C1 segment of cervical spinal cord (tissue), 14 donors: ENCODE measurements around the gene DMBT1.

Experiments
- DNase-seq, 14 donors: peaks; one replicate each; lab custom pipeline; 2025; lab: John Stamatoyannopoulos, UW

The DMBT1 gene

DNA sequence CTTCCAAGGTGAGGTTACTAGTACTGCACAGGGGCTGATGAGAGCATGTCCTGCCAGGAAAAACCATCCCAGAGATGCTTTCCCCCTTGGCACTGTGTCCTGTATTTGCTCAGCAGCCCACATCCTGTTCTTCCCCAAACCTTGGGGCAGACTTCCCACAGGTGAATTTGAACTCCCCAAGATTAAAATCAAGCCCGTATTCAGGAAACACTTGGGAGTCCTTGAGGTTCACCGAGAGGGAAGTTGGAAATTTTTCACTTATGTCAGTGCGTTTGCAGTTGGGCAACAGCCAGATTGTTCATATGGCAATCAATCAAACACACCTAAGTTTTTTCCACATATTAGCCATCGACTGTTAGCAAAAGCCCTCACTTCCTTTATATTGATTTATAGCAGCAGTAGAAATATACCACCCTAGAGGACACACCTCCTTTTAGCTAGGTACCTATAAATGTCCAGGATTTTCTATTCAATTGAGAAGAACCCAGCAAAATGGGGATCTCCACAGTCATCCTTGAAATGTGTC is at the start of gene DMBT1:
Gene DMBT1, plus strand, starts transcription at position 476 of the 526 bp plus-strand sequence. Its CDS starts 17 bp downstream, at position 493.
- no peak for DNase-seq

DNA sequence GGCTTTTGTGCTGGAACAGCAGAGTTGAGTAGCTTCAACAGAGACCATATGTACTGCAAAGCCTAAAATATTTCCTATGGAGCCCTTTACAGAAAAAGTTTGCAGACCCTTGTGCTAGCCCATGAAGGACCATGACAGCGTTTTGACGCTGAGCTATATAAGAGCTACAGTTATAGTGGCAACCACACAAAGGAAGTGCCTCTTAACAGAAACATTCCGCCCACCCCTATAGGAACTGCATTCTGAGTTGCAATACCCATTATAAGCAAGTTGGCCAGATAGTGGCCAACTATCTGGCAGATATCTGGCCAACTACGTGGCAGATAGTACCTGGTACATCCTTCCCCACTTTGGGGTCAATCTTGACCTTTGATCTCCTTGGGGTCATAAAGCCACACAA is 47.5 kb upstream of the DMBT1 start:
- DNase-seq: no peak

DNA sequence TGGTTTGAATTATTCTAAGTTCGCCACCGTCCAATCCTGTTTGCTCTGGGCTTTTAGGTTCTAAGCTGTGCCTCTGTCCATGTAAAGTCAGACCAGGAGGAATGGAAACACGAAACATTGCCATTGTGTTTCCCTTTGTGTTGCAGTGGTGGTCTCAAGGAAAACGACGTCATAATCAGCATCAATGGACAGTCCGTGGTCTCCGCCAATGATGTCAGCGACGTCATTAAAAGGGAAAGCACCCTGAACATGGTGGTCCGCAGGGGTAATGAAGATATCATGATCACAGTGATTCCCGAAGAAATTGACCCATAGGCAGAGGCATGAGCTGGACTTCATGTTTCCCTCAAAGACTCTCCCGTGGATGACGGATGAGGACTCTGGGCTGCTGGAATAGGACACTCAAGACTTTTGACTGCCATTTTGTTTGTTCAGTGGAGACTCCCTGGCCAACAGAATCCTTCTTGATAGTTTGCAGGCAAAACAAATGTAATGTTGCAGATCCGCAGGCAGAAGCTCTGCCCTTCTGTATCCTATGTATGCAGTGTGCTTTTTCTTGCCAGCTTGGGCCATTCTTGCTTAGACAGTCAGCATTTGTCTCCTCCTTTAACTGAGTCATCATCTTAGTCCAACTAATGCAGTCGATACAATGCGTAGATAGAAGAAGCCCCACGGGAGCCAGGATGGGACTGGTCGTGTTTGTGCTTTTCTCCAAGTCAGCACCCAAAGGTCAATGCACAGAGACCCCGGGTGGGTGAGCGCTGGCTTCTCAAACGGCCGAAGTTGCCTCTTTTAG is 46.3 kb upstream of the DMBT1 start:
- DNase-seq: no peak

DNA sequence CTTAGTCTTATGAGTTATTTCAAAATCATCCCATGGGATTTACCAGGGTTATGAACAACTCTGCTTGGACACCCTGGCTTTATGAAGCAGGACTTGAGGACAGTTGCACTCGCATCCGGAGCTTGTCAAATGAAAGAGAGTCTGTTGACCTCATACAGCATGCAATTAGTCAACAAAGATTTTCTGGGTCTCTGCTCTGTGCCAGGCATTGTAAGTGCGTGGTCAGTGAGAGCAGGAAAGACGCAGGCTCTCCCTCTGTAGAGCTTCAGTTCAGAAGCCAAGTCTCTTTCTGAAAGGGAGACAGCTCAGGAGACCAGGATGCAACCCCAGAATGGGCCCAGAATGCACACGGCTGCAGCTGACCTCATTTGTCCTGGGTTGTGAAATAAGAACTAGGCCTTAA is 45.5 kb upstream of the DMBT1 start:
- DNase-seq: no peak

DNA sequence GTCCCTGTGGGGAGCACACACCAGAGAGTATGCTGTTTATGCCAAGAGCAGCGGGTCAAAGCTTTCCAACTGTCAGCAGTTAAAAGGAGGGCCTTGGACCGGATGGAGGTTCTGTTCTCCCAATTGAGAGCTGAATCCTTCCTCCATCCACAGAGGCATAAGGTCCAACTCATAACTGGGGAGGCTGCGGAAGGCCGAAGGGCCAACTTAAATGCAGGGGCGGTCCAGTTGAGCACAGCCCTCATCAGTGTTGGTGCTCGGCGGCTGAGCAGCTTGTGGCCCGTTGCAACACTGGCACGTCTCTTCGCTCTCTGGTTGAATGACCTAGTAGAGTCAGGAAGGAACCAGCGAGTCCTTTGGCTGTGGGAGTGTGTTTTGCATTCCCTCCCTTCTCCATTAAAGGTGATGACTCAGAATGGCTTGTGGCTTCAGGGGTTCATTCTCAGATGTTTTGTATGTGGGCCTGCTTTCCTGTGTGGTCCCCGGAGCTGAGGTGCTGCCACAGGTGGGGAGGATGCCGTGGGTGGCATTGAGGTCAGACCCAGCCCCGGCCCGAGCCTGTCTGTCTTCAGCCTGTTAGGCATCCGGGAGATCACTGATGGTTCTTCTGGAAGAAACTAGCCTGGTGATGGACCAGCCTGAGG is 44.8 kb upstream of the DMBT1 start:
- DNase-seq: no peak

DNA sequence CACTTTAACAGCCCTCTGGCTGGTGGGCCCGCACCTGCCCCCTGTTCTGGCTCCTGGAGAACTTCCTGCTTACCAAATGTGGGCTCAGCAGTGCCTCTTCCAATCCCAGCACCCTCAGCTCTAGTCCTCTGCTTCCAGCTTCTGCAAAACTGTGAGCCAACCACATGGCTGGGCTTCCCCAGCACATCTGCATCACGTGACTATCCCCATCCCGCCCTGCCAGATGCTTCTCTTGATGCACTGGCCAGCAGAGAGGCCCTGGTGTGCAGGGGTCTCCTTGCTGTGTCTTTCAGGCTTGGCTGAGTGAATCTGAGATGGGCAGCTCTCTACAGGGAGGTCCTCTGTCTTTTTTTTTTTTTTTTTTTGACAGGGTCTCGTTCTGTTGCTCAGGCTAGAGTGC is 43.8 kb upstream of the DMBT1 start:
- DNase-seq: no peak

DNA sequence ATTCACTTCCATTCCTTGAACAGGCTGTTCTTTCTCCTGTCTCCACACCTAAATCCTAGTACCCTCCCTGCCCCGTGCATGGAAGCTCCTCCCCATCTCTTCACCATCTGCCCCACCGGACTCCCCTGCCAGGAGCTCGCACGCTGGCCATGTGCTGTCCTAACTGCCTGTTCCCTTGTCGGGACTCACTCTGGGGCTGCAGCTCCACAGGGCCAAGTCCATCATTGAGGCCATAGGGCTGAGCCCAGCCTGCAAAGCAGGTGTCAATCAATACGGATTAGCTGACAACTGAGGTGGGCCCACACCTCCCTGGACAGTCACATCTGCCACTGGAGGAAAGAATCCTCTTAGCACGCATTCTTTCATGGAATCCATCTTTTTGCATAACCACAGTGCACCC is 41.4 kb upstream of the DMBT1 start:
- DNase-seq: no peak

DNA sequence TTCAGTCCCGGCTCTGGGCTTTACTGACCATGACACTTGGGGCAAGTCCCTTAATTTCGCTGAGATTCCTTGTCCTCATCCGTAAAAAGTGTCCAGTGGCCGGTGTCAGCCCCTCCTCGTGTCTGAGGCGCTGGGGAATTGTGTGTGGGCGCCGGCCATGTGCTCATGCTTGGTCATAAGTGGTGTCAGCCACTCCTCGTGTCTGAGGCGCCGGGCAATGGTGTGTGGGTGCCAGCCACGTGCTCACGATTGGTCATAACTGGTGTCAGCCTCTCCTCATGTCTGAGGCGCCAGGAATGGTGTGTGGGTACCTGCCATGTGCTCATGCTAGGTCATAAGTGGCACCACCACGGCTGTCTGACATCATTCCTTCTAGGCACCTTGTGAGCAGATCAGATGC is 40.7 kb upstream of the DMBT1 start:
- DNase-seq: no peak

DNA sequence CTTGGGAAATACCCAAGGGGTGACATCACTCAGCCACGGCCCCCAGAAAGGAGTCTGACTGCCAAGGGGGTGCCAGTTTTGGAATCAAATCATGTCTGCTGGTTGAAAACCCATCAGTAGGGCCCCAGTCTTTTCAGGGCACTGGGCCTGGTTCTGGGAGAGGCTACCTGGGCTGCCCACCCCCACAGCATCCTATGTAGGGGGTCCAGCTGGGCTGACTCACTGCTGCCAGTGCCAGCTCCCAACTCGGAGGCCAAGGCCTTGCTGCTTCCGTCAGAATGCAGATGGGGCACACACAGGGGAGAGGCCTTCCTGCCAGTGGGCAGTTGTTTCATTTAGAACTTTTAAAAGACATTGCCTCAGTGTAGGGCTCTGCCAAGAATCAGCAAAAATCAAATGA is 39.5 kb upstream of the DMBT1 start:
- DNase-seq: peak in 3 of 14 donors; percentile 14 to 61 (median 34)

DNA sequence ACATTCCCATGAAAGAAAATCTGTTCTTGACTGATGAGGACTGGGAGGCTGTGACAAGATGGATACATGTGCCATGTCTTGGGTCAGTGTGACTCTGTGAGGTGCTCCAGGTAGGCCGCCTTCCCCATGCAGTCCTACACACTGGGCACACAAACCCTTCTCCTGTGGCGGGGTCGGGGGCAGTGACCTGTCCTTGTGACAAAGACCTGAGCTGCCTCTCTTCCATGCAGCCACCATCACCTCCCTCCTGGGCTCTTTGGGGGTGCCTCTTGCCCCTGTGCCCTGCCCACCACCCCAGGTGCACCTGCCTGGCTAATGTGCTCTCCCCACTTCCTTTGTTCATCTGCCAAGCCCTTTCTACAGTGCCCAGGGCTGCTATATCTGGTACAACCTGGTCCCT is 35.7 kb upstream of the DMBT1 start:
- no peak for DNase-seq

DNA sequence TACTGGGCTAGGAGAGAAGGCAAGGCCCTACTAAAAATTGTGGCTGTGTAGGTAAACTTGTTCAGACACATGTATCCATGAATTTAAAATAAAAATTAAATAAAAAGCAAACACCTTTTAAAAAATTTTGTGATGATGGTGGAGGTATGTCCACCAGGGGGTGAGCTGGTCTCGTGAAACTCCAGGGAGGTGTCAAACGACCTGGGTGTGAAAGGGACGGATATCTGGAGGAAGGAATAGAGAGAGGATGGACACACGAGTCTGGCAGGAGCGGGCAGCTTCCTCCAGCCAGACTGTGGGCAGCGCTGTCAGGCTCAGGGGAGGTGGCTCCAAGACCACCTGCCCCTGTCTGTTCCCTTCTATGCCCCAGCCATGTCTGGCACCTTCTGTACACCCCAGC is 34.8 kb upstream of the DMBT1 start:
- no peak for DNase-seq

DNA sequence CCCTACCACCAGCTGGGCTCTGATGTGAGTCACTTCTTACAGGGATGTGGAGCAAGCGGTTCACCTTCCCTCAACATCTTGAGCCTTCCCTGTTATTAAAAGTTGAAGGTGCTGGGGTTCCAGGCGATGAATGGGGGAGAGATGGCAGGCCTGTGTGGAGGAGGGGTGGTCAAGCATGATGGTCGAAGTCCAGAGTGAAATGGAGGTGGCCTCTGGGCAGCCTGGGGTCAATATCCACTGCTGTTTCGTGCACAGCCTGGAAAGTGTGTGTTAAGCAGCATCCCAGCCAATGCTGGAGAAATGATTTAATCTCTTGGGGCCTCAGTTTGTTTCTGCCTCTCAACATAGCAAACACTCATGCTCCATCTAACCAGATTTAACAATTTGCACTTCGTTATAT is 33.7 kb upstream of the DMBT1 start:
- no peak for DNase-seq

DNA sequence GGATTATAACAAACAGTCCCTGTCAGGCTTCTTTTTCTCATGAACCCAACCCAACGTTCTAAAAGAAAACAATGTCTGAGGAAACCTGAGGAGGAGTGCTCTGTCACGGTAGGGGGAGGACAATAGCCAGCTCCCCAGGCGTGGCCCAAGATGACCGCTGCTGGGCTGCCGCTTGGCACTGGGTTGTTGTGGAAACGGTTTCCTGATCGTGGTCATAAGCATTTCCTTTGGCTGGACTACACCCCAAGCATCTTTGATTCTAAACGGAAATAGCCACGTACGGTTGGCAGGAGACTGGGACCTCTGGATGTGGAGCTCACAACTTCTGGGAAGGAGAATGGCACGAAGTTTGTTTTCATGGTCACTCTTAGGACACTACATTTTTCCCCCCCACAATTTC is 30.4 kb upstream of the DMBT1 start:
- no peak for DNase-seq

DNA sequence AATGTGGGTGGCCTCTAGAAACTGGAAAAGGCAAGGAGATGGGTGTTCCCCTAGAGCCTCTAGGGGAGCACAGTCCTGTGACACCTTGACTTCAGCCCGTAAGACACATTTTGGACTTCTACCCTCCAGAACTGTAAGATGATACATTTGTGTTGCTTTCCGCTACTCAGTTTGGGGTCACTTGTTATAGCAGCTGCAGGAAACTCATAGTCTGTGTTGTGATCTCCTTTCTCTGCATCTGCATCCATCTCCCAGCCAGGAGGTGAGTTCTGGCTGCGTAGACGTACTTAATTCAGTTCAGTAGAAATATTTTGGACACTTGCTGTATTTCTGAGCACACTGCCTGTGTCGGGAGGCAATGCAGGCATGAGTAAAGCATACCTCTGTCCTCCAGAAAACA is 29.3 kb upstream of the DMBT1 start:
- DNase-seq: no peak

DNA sequence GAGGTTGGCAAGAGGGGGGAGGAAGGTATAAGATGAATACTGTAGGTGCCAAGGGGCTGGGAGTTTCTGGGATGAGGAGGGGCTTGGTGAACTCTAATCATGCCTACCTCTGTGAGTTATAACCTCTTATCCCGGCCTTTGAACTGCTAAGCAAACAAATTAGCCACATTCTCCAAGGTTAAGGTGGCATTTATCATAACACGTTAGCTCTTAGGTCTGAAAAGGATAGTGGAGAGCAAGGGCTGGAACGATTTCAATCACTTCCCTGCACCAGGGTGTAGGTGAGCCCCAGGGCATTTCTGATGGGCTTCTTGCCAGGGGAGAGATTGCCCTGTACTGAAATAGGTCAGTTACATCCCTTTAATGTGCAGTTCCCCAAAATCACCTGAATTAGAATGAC is 28.6 kb upstream of the DMBT1 start:
- no peak for DNase-seq

DNA sequence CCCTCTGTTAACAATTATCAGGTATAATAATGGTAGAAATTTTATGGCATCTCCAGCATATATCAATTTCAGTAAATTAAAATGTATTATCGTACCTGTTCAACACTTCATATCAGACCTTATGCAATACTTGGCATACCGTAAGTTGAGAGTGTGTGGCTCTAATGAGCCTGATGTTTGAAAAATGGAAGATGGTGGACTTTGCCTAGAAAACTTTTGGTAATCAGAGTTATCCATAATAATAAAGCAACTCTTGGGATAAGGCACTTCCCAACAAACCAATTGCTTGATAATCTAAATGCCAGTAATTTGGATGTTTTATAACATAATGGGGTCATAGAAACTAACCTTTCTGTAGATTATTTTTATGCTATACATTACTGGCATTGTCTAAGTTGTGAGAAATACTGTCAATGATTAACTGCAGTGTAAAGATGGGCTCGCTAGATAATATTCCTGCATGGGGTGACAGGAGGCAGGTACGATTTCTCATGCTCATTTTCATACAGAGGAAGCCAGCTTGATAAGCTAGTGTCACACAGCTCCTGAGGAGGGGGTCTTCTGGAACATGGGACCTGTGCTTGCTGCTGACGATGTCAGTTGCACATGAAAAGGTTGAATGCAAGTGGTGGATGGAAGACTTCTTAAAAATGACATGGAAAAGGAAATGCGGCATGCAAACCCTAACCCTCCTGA is 27.8 kb upstream of the DMBT1 start:
- DNase-seq: no peak

DNA sequence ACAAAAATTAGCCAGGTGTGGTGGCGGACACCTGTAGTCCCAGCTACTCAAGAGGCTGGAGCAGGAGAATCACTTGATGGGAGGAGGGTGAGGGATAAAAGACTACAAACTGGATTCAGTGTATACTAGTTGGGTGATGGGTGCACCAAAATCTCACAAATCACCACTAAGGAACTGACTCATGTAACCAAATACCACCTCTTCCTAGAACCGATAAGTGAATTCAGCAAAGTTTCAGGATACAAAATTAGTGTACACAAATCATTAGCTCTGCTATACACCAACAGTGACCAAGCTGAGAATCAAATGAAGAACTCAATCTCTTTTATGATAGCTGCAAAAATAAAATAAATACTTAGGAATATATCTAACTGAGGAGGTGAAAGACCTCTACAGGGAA is 23.0 kb upstream of the DMBT1 start:
- no peak for DNase-seq

DNA sequence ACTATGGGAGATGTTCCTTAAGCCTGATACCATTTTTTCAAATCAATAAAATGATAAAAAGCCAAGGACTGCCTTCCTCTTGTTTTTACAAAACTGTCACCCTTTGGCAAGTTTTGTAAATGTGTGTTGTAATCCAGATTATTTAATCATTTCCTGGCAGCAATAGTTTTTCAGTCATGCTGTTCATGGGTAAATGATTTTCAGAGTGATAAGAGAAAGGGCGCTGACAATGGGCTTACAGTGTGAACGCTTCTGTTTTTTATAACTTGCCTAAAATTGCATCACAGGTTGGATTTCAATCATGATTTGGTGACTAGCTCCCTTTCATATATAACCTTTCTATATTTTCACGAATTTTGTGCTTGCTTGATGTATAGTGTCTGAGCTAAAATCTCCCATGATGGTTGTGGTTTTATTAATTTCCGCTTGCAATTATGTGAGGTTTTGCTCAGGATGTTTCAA is 19.0 kb upstream of the DMBT1 start:
- no peak for DNase-seq

DNA sequence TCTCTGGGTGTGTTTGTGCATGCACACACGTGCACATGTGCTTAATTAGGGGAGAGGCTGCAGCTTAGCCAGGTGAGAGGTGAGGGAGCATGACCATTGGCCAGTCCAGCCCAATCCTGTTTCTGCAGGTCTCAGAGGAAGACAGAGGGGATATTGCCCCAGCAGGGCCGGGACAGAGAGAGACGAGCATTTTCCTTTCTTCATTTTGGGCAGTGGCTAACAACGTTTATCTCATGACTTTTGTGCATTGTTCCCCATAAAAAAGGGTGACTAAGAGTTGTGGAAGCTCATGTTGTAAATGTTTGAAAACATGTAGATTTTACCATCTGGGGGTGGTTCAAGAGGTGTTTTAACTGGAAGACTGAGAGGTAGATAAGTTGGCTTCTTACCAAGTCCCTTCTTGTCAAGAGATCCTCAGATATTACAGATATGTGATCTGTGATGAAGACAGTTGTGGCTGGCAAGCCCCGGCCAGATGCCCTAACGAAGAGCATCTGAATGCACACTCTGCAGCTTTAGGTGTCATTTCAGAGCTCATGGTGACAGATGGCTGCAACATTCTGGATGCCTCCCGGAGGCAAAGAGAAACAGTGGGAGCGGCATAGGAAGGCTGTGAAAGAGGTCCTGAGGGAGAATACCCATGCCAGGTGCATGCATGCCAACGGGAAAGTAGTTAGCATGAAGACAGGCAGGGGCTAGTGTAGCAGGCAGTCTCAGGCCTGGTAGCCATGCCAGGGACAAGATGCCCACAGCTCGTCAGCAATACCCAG is 16.7 kb upstream of the DMBT1 start:
- DNase-seq: no peak

DNA sequence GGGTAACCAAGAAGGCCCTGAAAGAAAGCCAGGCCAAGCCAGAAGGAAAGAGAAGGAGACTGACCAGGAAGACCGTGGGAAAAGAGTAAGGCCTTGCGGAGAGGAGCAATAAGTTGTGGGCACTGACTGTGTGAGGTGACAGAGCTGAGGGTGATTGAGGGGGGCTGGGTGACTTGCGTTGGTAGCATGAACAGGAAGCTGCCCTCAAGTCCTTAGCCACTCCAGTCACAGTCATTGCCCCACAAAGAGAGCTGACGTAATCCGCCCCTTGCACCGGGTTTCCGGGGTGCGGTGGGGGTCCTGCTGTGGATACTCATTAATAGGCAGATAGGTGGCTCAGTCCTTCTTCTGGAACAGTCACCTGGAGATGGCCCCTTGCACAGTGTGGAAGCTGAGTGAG is 16.1 kb upstream of the DMBT1 start:
- no peak for DNase-seq

DNA sequence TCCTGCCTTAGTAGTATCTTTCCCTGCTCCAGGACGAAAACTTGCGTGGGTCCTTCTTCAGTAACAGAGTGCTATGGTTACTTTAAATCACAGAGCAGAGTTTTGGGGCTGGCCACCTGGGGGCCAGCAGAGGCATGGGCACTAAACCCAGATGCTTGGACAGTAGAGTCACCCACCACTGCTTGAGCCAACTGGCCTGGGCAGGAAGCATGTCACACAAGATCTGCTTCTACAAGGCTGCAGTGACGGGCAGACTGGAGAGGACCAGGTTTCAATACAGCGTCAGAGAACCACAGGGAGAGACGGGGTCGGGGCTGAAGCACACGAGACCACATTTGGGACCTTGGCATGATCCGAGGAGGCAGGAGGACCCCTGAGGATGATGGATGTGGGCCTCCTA is 14.3 kb upstream of the DMBT1 start:
- DNase-seq: no peak
